NT2/D1 (cell line): Measurements from ENCODE around the gene TBX5.

Experiments used
- SUZ12 ChIP-seq: IDR thresholded peaks from 2 replicates; pipeline ENCODE4 v1.6.1; 2011; ENCODE audit not compliant: insufficient read length, insufficient read depth; ENCODE audit errors: extremely low read depth
- ZNF274 ChIP-seq: IDR thresholded peaks from 2 replicates; pipeline ENCODE4 v1.6.1; 2011; ENCODE audit warnings: mild to moderate bottlenecking, low read depth, low read length

DNA sequence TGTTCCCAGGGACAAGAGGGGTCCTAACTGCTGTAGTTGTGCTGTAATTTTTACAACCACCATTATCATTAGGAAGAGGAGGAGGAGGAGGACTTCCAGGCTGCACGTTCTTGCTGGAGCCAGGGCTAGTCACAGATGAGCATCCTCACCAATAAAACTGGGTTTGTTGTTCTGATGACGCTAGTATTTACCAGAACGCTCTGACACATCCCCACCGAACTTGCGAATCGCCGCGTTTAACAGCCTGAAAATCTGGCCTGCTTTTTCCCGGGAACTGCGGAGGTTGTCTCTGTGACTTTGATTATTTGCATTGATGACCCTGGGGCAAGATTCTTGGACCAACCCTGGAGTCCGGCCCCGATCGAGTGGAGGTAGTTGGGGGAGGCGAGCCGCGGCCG lies 10.2 kb downstream of the TBX5 start:
- TF ChIP-seq ZNF274: no peak
- no peak for TF ChIP-seq SUZ12
